SK-N-SH (cell line): ENCODE data around the gene GGA3. TPM values are rescaled to one million over a fixed set of nuclear protein-coding genes. Genes with fewer than 3 reads are reported as not detected.

Experiments used
- CTCF ChIA-PET: fragments of 300-600, 350-600 bp; formaldehyde crosslinking; extraction: SDS; loops from one replicate; lab custom pipeline; 2021; lab: Yijun Ruan, JAX
- POLR2A ChIA-PET: fragments of 350-600 bp; sonication (Branson Sonifier 250); formaldehyde crosslinking; extraction: SDS; loops from one replicate; lab custom pipeline; 2020; ENCODE audit warnings: antibody characterized with exemption, inconsistent platforms; lab: Yijun Ruan, JAX
- DNase-seq: peaks from one replicate; pipeline ENCODE4 v3.0.0; 2012
- H2AFZ ChIP-seq: fragments of 200-600 bp; sonication (generic); 2 replicates; pipeline ENCODE4 v1.8.1; 2016; ENCODE audit warnings: antibody characterized with exemption, mild to moderate bottlenecking, low read depth
- H3F3A ChIP-seq: fragments of 200-600 bp; sonication (generic); replicated peaks from 2 replicates; pipeline ENCODE3; 2016; ENCODE audit warnings: antibody characterized with exemption, mild to moderate bottlenecking; ENCODE audit not compliant: insufficient read depth
- H3K27ac ChIP-seq, 2 experiments: fragments of 200-500 bp in 1 of 2; fragments of 200-600 bp in 1 of 2; sonication (Bioruptor generic) in 1 of 2; sonication (generic), shearing (Covaris generic) in 1 of 2; 2 replicates each; pipeline versions ENCODE4 v1.5.1 to v1.6.1; 2014 to 2016; ENCODE audit warnings: low read depth in 2 of 2, inconsistent platforms in 1 of 2, low read length in 1 of 2, mild to moderate bottlenecking in 1 of 2, mixed read lengths in 1 of 2
- H3K27me3 ChIP-seq: fragments of 200-600 bp; sonication (generic), shearing (Covaris generic); 2 replicates; pipeline ENCODE4 v1.6.1; 2016; ENCODE audit warnings: mixed run types; ENCODE audit not compliant: insufficient read depth
- H3K36me3 ChIP-seq, 2 experiments: fragments of 200-500 bp in 1 of 2; fragments of 200-600 bp in 1 of 2; sonication (Bioruptor generic) in 1 of 2; sonication (generic) in 1 of 2; replicated peaks in 1 of 2; 2 replicates each; pipeline versions ENCODE3 to v1.5.1; 2014 to 2016; ENCODE audit warnings: low read length in 1 of 2, mild to moderate bottlenecking in 1 of 2; ENCODE audit not compliant: insufficient read depth in 2 of 2, control insufficient read depth in 1 of 2
- H3K4me1 ChIP-seq, 2 experiments: fragments of 200-500 bp in 1 of 2; fragments of 200-600 bp in 1 of 2; sonication (Bioruptor generic) in 1 of 2; sonication (generic), shearing (Covaris generic) in 1 of 2; 2 replicates each; pipeline versions ENCODE4 v1.5.1 to v1.6.1; 2014 to 2016; ENCODE audit warnings: low read depth in 1 of 2, low read length in 1 of 2, mixed run types in 1 of 2; ENCODE audit not compliant: insufficient read depth in 2 of 2, control insufficient read depth in 1 of 2
- H3K4me2 ChIP-seq: fragments of 200-600 bp; sonication (generic), shearing (Covaris generic); 2 replicates; pipeline ENCODE4 v1.6.1; 2017; ENCODE audit warnings: mixed run types
- H3K4me3 ChIP-seq, 2 experiments: fragments of 200-500 bp in 1 of 2; fragments of 200-600 bp in 1 of 2; sonication (Bioruptor generic) in 1 of 2; sonication (generic), shearing (Covaris generic) in 1 of 2; 2 replicates each; pipeline versions ENCODE4 v1.5.1 to v1.8.1; 2014 to 2016; ENCODE audit warnings: low read depth in 2 of 2, inconsistent platforms in 1 of 2, low read length in 1 of 2, mild to moderate bottlenecking in 1 of 2, mixed read lengths in 1 of 2, moderate library complexity in 1 of 2
- H3K79me2 ChIP-seq: fragments of 200-600 bp; sonication (generic); 2 replicates; pipeline ENCODE4 v1.8.1; 2017; ENCODE audit warnings: mild to moderate bottlenecking; ENCODE audit not compliant: insufficient read depth
- H3K9ac ChIP-seq: fragments of 200-600 bp; sonication (generic); 2 replicates; pipeline ENCODE4 v1.6.1; 2017; ENCODE audit warnings: mixed run types
- H3K9me2 ChIP-seq: fragments of 200-600 bp; sonication (generic); 2 replicates; pipeline ENCODE4 v1.6.1; 2017; ENCODE audit warnings: mixed run types
- H3K9me3 ChIP-seq: fragments of 200-600 bp; sonication (generic); 2 replicates; pipeline ENCODE4 v1.6.1; 2017; ENCODE audit warnings: mixed run types, mild to moderate bottlenecking, moderate library complexity
- H4K20me1 ChIP-seq: fragments of 200-600 bp; sonication (generic); 2 replicates; pipeline ENCODE4 v1.6.1; 2017; ENCODE audit warnings: mild to moderate bottlenecking, mixed run types; ENCODE audit not compliant: insufficient read depth
- CTCF ChIP-seq: fragments of 200-600 bp; sonication (generic); IDR thresholded peaks from 2 replicates; pipeline ENCODE4 v1.6.1; 2017; ENCODE audit warnings: antibody characterized with exemption, mild to moderate bottlenecking, moderate library complexity
- EP300 ChIP-seq, 2 experiments: IDR thresholded peaks; 2 replicates each; pipeline versions ENCODE4 v1.4.0 to v1.6.1; 2012; ENCODE audit warnings: borderline replicate concordance in 1 of 2, low read depth in 1 of 2, low read length in 1 of 2
- EZH2phosphoT487 ChIP-seq: fragments of 200-600 bp; sonication (generic); IDR thresholded peaks from 2 replicates; pipeline ENCODE4 v1.6.1; 2017; ENCODE audit warnings: low read depth, mixed run types, mild to moderate bottlenecking, antibody characterized with exemption, moderate library complexity, borderline replicate concordance
- FOSL2 ChIP-seq: IDR thresholded peaks from 2 replicates; pipeline ENCODE4 v1.4.0; 2012; ENCODE audit warnings: low read depth, mild to moderate bottlenecking, moderate library complexity, borderline replicate concordance
- FOXM1 ChIP-seq: IDR thresholded peaks from 2 replicates; pipeline ENCODE4 v1.4.0; 2012; ENCODE audit warnings: low read depth, mild to moderate bottlenecking
- GABPA ChIP-seq: IDR thresholded peaks from 2 replicates; pipeline ENCODE4 v1.4.0; 2012; ENCODE audit warnings: low read depth, mild to moderate bottlenecking
- GATA2 ChIP-seq: sonication (generic); formaldehyde crosslinking; IDR thresholded peaks from 2 replicates; pipeline ENCODE4 v1.5.0; 2020; ENCODE audit warnings: mild to moderate bottlenecking, missing genetic modification reagents
- JUND ChIP-seq: IDR thresholded peaks from 2 replicates; pipeline ENCODE4 v1.4.0; 2012
- MAX ChIP-seq: IDR thresholded peaks from 2 replicates; pipeline ENCODE4 v1.4.0; 2012; ENCODE audit warnings: low read depth
- MXI1 ChIP-seq: IDR thresholded peaks from 2 replicates; pipeline ENCODE4 v1.6.1; 2012; ENCODE audit warnings: mild to moderate bottlenecking, low read depth, low read length, improper control_type of control experiment
- NRF1 ChIP-seq: IDR thresholded peaks from 2 replicates; pipeline ENCODE4 v1.6.1; 2012; ENCODE audit warnings: low read depth, mild to moderate bottlenecking, low read length
- PBX3 ChIP-seq: IDR thresholded peaks from 2 replicates; pipeline ENCODE4; 2012
- RAD21 ChIP-seq: IDR thresholded peaks from 2 replicates; pipeline ENCODE4 v1.6.1; 2012; ENCODE audit warnings: mild to moderate bottlenecking, low read length
- RCOR1 ChIP-seq: fragments of 150-350 bp; IDR thresholded peaks from 2 replicates; pipeline ENCODE4 v1.6.1; 2017; ENCODE audit warnings: antibody characterized with exemption, low read length
- REST ChIP-seq: IDR thresholded peaks from 2 replicates; pipeline ENCODE4 v1.6.1; 2012; ENCODE audit warnings: mild to moderate bottlenecking, low read depth, low read length, moderate library complexity
- RFX5 ChIP-seq: IDR thresholded peaks from 2 replicates; pipeline ENCODE4 v1.6.1; 2012; ENCODE audit warnings: mild to moderate bottlenecking, improper control_type of control experiment, low read length
- TCF12 ChIP-seq: IDR thresholded peaks from 2 replicates; pipeline ENCODE4 v1.4.0; 2012
- USF1 ChIP-seq: IDR thresholded peaks from 2 replicates; pipeline ENCODE4 v1.4.0; 2012; ENCODE audit warnings: low read depth, borderline replicate concordance
- WGBS: methylation state at CpG from one replicate; pipeline ENCODE4 v1.1.6; 2017; ENCODE audit warnings: low lambda C conversion rate; 5-methylcytosine and 5-hydroxymethylcytosine counted together
- polyA plus RNA-seq, 3 experiments: library from polyadenylated mRNA; depleted of rRNA; stranded (reverse); fragments of >200 nt; gene quantifications; 2 replicates each; pipeline ENCODE4 v1.2.3, GENCODE V29; 2012

The GGA3 gene
- polyA plus RNA-seq, 1 of the 3 experiments (the other 2 are of a cell fraction): 42.5 TPM

- TF ChIP-seq MXI1 (no peak), JUND (no peak), FOXM1 (no peak), EZH2phosphoT487 (no peak)
These were observed 11.8 kb downstream of the GGA3 start (continued) for GRCh38 chr17:75249564-75249963.

GRCh38 chr17:75246404-75246803 lies 15.0 kb downstream of the GGA3 start:
- H4K20me1 ChIP-seq: peaks cover 12% of the 10 kb centered on the region
- 97% methylated on average over 12 of the region's 12 CpGs for WGBS
- H3K4me3 ChIP-seq: no peak overlapping the region
- no peak overlapping the region; a peak in 1 of 4 replicates for H3K27ac ChIP-seq
- peaks cover 1% of the 10 kb centered on the region for H3F3A ChIP-seq
- H3K4me2 ChIP-seq: no peak overlapping the region
- H3K9me3 ChIP-seq: no peaks in the 10 kb centered on the region
- peaks cover 38% of the 10 kb centered on the region for H3K79me2 ChIP-seq
- ChIA-PET CTCF (interaction anchor here (0.5 to 3.1 kb wide), 9 partner anchors 8 to 166 kb away, joined by 3 to 15 read pairs (median 5); partner anchors contain the start of genes GGA3 and MIF4GD), POLR2A (interaction anchor here (0.7 kb wide), 1 partner anchor 14 kb away, joined by 4 read pairs; no protein-coding TSS in a partner anchor)
- H3K36me3 ChIP-seq: peaks cover 28 to 53% of the 10 kb centered on the region in 2 experiments
- H3K9ac ChIP-seq: no peak overlapping the region
- no peaks in the 10 kb centered on the region for H3K27me3 ChIP-seq
- TF ChIP-seq GATA2 (CRISPR knock-in tag) (no peak), FOXM1 (no peak), MAX (no peak)
- TF ChIP-seq, all 33 proteins: peak for 0
- peaks cover 0 to 4% of the 10 kb centered on the region in 2 experiments; a peak in 1 of 4 replicates for H3K4me1 ChIP-seq
- H2AFZ ChIP-seq: no peak overlapping the region
- DNase-seq: no peak
- no peaks in the 10 kb centered on the region for H3K9me2 ChIP-seq

GRCh38 chr17:75245011-75245410 lies 16.4 kb downstream of the GGA3 start:
- Histone ChIP-seq H3K4me3 (no peak overlapping the region), H3K4me1 (peaks cover 0 to 4% of the 10 kb centered on the region in 2 experiments; a peak in 1 of 4 replicates), H3K36me3 (peaks cover 35 to 67% of the 10 kb centered on the region in 2 experiments), H3K27me3 (no peaks in the 10 kb centered on the region), H2AFZ (no peak overlapping the region), H4K20me1 (no peaks in the 10 kb centered on the region), H3K9ac (no peak overlapping the region), H3K4me2 (no peak overlapping the region), H3K27ac (no peak overlapping the region), H3K9me2 (no peaks in the 10 kb centered on the region), H3K9me3 (no peaks in the 10 kb centered on the region), H3K79me2 (peaks cover 24% of the 10 kb centered on the region; the same call in 1 of the 2 replicates), H3F3A (peaks cover 4% of the 10 kb centered on the region)
- POLR2A ChIA-PET: interaction anchor here (1.3 kb wide), 1 partner anchor 16 kb away, joined by 3 read pairs; the partner anchor contains the start of gene GGA3
- WGBS: 87% methylated on average over 6 of the region's 6 CpGs
- CTCF ChIA-PET: interaction anchor here (0.6 to 1.6 kb wide), 4 partner anchors 13 to 167 kb away, joined by 3 to 7 read pairs (median 4); no protein-coding TSS in a partner anchor
- no peak for DNase-seq
- TF ChIP-seq NRF1: no peak
- TF ChIP-seq TCF12: no peak
- TF ChIP-seq REST: no peak
- TF ChIP-seq GABPA: no peak
- TF ChIP-seq FOXM1: no peak
- no peak for TF ChIP-seq EZH2phosphoT487
- TF ChIP-seq EP300 (IDR thresholded peaks at IDR 0.05; ENCODE audit: borderline replicate concordance in 1 of 2, low read depth in 1 of 2, low read length in 1 of 2): no peak
- no peak for TF ChIP-seq RCOR1
- TF ChIP-seq FOSL2: no peak
- TF ChIP-seq RFX5: no peak
- no peak for TF ChIP-seq RAD21
- TF ChIP-seq CTCF: no peak
- no peak for TF ChIP-seq USF1
- no peak for TF ChIP-seq PBX3
